Lung (tissue), 12 donors: Measurements from ENCODE around the gene KEAP1. TPM values are rescaled to one million over a fixed set of nuclear protein-coding genes. Genes with fewer than 3 reads are reported as not detected.

Experiments used
- ATAC-seq: fragments of 200-7000 bp; cut with Tn5 transposase; one replicate; pipeline ENCODE4 v1.9.1; 2020; ENCODE audit warnings: moderate number of reproducible peaks; ENCODE audit not compliant: insufficient read depth, low FRiP score
- DNase-seq, 3 donors: peaks; one replicate each; pipeline ENCODE4 v3.0.0-alpha.2; 2013 to 2017
- H3K27ac ChIP-seq, 2 donors: one replicate each; pipeline ENCODE4 v1.5.1; 2013; ENCODE audit warnings: mild to moderate bottlenecking in 2 of 2, moderate library complexity in 2 of 2, control low read depth in 1 of 2, inconsistent platforms in 1 of 2, low read depth in 1 of 2, low read length in 1 of 2
- H3K27me3 ChIP-seq, 3 donors: one replicate each; pipeline ENCODE4 v1.5.1; 2013; ENCODE audit warnings: low read length in 2 of 3; ENCODE audit not compliant: control insufficient read depth in 3 of 3, insufficient read depth in 3 of 3
- H3K36me3 ChIP-seq, 4 donors: one replicate each; pipeline ENCODE4 v1.5.1; 2013; ENCODE audit warnings: low read length in 4 of 4, mild to moderate bottlenecking in 1 of 4, moderate library complexity in 1 of 4; ENCODE audit not compliant: control insufficient read depth in 4 of 4, insufficient read depth in 4 of 4
- H3K4me1 ChIP-seq, 5 donors: one replicate each; pipeline ENCODE4 v1.5.1; 2013; ENCODE audit warnings: low read length in 5 of 5, mild to moderate bottlenecking in 2 of 5, moderate library complexity in 1 of 5; ENCODE audit not compliant: control insufficient read depth in 5 of 5, insufficient read depth in 5 of 5
- H3K4me3 ChIP-seq: one replicate; pipeline ENCODE4 v1.5.1; 2013; ENCODE audit warnings: mild to moderate bottlenecking, control low read depth, moderate library complexity
- H3K9ac ChIP-seq, 2 donors: one replicate each; pipeline ENCODE4 v1.5.1; 2013; ENCODE audit warnings: low read length in 2 of 2, control low read depth in 1 of 2; ENCODE audit not compliant: insufficient read depth in 1 of 2
- H3K9me3 ChIP-seq, 4 donors: one replicate each; pipeline ENCODE4 v1.5.1; 2013; ENCODE audit warnings: low read length in 3 of 4, mild to moderate bottlenecking in 1 of 4, moderate library complexity in 1 of 4; ENCODE audit not compliant: control insufficient read depth in 4 of 4, insufficient read depth in 3 of 4
- WGBS, 2 donors: extraction: QIAGEN DNeasy Blood & Tissue Kit; methylation state at CpG; one replicate each; pipeline ENCODE4 v1.1.7; 2013; 5-methylcytosine and 5-hydroxymethylcytosine counted together
- polyA plus RNA-seq, 2 donors: library from polyadenylated mRNA; stranded (reverse); fragments of 200-250 nt; gene quantifications; one replicate each; pipeline ENCODE4 v1.2.1, GENCODE V29; 2013
- total RNA-seq, 2 donors: library from RNA; depleted of rRNA in 1 of 2; stranded (reverse); fragments of >200 nt in 1 of 2; gene quantifications; one replicate each; pipeline ENCODE4 v1.2.1, GENCODE V29; 2014 to 2021
- TF ChIP-seq, protein P1 (sequence below): IDR thresholded peaks from 2 replicates; pipeline ENCODE4 v1.5.1; 2012; ENCODE audit warnings: mild to moderate bottlenecking; ENCODE audit errors: control extremely low read depth, extremely low read depth
- donor health status: control.
- donor health status: control.
- donor health status: Bipolar disorder and iron deficiency.
- donor health status: healthy.
- donor health status: DM: yes; HTN: yes; CAD: no.

The KEAP1 gene
- total and polyA plus RNA-seq, 4 donors = 44.8 to 73.5 (median 60.3) TPM

- H3K4me1 ChIP-seq = peaks cover 0 to 3% (median 0%) of the 10 kb centered on the region in 5 donors
- DNase-seq = no peak
- no peak overlapping the region for H3K4me3 ChIP-seq
- 91 to 93% methylated on average over 14 of the region's 14 CpGs for WGBS, 2 donors
- peaks cover 0 to 6% (median 4%) of the 10 kb centered on the region in 3 donors for H3K27me3 ChIP-seq
- TF ChIP-seq, protein P1, sequence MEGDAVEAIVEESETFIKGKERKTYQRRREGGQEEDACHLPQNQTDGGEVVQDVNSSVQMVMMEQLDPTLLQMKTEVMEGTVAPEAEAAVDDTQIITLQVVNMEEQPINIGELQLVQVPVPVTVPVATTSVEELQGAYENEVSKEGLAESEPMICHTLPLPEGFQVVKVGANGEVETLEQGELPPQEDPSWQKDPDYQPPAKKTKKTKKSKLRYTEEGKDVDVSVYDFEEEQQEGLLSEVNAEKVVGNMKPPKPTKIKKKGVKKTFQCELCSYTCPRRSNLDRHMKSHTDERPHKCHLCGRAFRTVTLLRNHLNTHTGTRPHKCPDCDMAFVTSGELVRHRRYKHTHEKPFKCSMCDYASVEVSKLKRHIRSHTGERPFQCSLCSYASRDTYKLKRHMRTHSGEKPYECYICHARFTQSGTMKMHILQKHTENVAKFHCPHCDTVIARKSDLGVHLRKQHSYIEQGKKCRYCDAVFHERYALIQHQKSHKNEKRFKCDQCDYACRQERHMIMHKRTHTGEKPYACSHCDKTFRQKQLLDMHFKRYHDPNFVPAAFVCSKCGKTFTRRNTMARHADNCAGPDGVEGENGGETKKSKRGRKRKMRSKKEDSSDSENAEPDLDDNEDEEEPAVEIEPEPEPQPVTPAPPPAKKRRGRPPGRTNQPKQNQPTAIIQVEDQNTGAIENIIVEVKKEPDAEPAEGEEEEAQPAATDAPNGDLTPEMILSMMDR = no peak
- H3K36me3 ChIP-seq = peaks cover 0 to 26% (median 3%) of the 10 kb centered on the region in 4 donors
- no peak overlapping the region for H3K9ac ChIP-seq
- no peaks in the 10 kb centered on the region for H3K9me3 ChIP-seq
- ATAC-seq = no peak
- H3K27ac ChIP-seq = no peak overlapping the region
These were observed 52.8 kb downstream of the KEAP1 start for GRCh38 chr19:10450191-10450852.

GRCh38 chr19:10449037-10449436 is 54.1 kb downstream of the KEAP1 start:
- ATAC-seq = no peak
- H3K36me3 ChIP-seq = peaks cover 0 to 24% (median 3%) of the 10 kb centered on the region in 4 donors

DNA sequence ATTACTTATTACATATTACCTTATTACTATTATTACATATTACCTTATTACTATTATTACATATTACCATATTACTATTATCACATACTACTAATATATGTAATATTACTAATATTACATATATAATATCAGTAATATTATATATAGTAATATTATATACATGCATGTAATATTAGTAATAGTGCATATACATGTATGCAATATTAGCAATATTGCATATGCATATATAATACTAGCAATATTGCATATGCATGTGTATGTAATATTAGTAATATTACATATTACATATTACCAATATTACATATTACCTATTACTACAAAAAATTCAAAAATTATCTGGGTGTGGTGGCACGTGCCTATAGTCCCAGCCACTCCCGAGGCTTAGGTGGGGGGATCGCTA is 60.5 kb downstream of the KEAP1 start:
- no peaks in the 10 kb centered on the region for H3K4me1 ChIP-seq
- no peaks in the 10 kb centered on the region for H3K9me3 ChIP-seq
- peaks cover 0 to 5% (median under 1%) of the 10 kb centered on the region in 4 donors for H3K36me3 ChIP-seq
- no peak overlapping the region for H3K4me3 ChIP-seq
- H3K27ac ChIP-seq = no peak overlapping the region
- TF ChIP-seq, protein P1 = no peak
- no peak for ATAC-seq
- no peaks in the 10 kb centered on the region for H3K27me3 ChIP-seq
- 94 to 98% methylated on average over 3 of the region's 3 CpGs for WGBS, 2 donors
- DNase-seq = no peak
- H3K9ac ChIP-seq = no peak overlapping the region

More at GRCh38 chr19:10449037-10449436, 54.1 kb downstream of the KEAP1 start:
- Histone ChIP-seq H3K4me1 (peaks cover 0 to 3% (median 0%) of the 10 kb centered on the region in 5 donors), H3K27ac (no peak overlapping the region), H3K9me3 (no peaks in the 10 kb centered on the region), H3K4me3 (no peak overlapping the region), H3K9ac (no peak overlapping the region), H3K27me3 (peaks cover 0 to 6% (median 4%) of the 10 kb centered on the region in 3 donors)
- TF ChIP-seq, protein P1 = no peak
- no peak for DNase-seq
- 95 to 99% methylated on average over 7 of the region's 7 CpGs for WGBS, 2 donors
